GM18507 (cell line): ENCODE measurements around the gene DOCK1.
"Not testable (repeated sequence)": the region's sequence is repeated elsewhere in the genome, so short reads cannot be mapped to it uniquely, and the experiment has no call there.

ENCODE experiments used
- DNase-seq: peaks from one replicate; pipeline ENCODE4 v3.0.0; 2011; ENCODE audit warnings: low read depth; ENCODE audit not compliant: insufficient read length; ENCODE audit errors: extremely low spot score
- FAIRE-seq: peaks from 2 replicates; lab custom pipeline; 2011; peaks lifted over from hg19 to GRCh38; lab: Jason Lieb, UNC

The DOCK1 gene

GRCh38 chr10:126904818-126905701, at the start of gene DOCK1:
Gene DOCK1, plus strand, starts transcription at chr10:126905428. Its CDS starts 90 bp downstream, at chr10:126905518.
- DNase-seq, result no peak
- no peak for FAIRE-seq

DNA sequence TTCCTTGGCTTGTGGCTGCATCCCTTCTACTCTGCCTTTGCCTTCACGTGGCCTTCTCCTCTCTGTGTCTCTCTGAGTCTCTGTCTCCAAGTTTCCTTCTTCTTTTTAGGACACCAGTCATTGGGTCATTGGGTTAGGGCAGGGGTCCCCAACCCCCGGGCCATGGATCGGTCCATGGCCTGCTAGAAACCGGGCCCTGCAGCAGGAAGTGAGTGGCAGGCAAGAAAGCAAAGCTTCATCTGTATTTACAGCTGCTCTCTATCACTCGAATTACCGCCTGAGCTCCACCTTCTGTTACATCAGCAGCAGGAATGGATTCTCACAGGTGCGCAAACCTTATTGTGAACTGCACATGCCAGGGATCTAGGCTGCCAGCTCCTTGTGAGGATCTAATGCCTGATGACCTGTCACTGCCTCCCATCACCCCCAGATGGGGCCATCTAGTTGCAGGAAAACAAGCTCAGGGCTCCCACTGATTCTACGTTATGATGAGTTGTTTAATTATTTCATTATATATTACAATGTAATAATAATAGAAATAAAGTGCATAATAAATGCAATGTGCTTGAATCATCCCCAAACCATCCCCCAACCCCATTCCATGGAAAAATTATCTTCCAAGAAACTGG, 47.9 kb upstream of the DOCK1 start:
- DNase-seq (no peak), FAIRE-seq (no peak)

DNA sequence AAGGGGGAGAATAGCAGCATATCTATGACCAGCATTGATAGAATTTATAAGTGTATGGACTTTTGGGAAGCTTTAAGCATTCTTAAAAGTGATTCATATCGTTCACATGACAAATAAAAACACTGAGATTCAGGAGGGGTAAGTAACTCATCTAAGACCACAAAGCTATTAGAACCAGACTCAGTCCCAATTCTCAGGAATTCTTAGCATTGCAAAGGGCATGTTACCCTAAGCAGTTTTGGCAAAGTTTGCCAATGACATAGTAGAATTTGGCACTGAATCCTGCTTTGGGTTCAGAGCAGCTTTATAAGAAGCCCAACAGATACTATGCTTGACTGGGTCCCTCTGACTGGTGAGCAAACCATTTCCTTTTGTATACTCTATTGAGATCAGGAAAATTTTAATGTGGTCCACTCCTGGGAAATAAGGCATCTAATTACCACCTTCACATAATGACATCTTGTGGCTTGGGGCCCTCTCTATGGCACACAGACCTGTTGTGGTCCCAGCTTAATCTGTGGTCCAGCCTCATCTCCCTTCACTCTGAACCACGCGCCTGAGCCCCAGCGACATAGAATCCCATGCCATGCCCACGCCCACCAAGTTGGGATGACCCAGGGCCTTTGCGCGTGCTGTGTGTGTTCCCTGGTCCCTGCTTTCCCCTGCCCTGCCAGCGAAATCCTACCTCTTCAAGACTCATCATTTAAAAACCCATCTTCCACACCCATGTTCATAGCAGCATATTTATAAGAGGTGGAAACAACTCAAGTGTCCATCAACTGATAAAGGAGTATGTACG, 37.5 kb upstream of the DOCK1 start:
- no peak for DNase-seq

DNA sequence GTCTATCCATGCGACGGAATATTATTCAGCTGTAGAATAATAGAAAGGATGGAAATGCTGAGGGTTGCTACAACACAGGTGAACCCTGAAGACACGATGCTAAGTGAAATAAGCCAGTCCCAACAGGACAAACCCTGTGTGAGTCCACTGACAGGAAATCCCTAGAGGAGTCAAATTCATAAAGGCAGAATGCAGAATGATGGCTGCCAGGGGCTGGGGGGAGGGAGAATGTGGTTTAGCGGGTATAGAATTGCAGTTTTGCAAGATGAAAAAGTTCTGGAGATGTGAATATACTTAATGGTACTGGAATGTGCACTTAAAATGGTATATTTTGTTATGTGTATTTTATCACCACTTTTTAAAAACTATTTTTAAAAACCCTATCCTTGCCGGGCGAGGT, 36.9 kb upstream of the DOCK1 start:
- no peak for DNase-seq
- FAIRE-seq, result no peak

More for the DNA sequence above, 37.5 kb upstream of the DOCK1 start:
- FAIRE-seq, result no peak

GRCh38 chr10:126872135-126872534, 33.1 kb upstream of the DOCK1 start:
- FAIRE-seq (no peak), DNase-seq (no peak)

GRCh38 chr10:126872768-126873167, 32.5 kb upstream of the DOCK1 start:
- DNase-seq (no peak), FAIRE-seq (no peak)

DNA sequence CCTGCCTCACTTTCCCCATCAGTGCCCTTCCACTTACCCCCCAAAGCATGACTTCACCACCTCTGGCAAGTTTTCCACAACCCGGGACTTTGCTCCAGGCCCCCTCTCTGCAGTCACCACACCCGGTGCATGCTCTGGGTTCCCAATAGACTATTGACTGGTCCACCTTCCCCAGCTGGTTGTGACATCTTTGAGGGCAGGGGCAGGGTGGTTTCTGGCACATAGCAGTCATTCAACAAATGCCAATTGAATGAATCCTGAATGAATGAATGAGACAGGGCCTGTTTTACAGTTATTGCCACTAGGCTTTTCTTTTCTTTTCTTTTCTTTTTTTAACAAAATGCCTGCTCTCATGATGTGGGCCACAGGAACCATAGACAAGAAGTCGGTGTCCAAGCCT, 28.8 kb upstream of the DOCK1 start:
- DNase-seq (no peak), FAIRE-seq (no peak)

GRCh38 chr10:126877390-126877789, 27.8 kb upstream of the DOCK1 start:
- FAIRE-seq (no peak), DNase-seq (no peak)

DNA sequence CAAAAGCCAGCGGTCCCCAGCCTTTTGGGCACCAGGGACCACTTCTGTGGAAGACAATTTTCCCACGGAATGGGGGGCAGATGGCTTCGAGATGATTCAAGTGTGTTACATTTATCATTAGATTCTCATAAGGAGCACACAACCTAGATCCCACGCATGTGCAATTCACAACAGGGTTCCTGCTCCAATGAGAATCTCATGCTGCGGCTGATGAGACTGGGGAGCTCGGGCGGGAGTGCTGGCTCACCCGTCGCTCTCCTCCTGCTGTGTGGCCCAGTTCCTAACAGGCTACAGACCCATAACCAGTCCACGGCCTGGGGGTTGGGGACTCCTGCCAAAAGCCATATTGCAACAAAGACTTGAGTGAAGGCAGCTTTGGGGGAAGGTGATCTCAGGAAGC, 26.6 kb upstream of the DOCK1 start:
- FAIRE-seq (no peak), DNase-seq (no peak)

DNA sequence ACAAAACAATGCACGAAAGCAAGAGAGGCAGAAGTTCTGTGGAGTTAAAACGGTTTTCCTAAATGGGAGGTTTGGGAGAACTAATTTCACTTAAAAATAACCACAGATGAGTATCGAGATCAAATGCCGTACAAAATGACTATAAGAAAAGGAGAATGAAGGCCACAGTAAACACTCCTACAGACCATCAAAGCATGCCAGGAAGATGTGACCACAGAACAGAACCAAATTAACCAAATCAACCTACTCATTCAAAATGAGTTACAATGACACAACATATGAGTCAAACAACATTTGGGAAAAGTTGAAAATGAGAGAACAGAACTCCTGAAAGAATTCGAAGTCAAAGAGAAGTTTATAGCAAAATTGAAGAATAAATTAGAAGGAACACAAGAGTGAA, 24.3 kb upstream of the DOCK1 start:
- FAIRE-seq, result no peak
- no peak for DNase-seq

DNA sequence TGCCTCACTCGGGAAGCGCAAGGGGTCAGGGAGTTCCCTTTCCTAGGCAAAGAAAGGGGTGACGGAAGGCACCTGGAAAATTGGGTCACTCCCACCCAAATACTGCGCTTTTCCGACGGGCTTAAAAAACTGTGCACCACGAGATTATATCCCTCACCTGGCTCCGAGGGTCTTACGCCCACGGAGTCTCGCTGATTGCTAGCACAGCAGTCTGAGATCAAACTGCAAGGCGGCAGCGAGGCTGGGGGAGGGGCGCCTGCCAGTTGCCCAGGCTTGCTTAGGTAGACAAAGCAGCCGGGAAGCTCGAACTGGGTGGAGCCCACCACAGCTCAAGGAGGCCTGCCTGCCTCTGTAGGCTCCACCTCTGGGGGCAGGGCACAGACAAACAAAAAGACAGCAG, 23.2 kb upstream of the DOCK1 start:
- not testable (repeated sequence) for DNase-seq, FAIRE-seq

GRCh38 chr10:126888436-126888835, 16.8 kb upstream of the DOCK1 start:
- FAIRE-seq, DNase-seq: not testable (repeated sequence)

- FAIRE-seq (no peak), DNase-seq (no peak)
These were observed 15.8 kb upstream of the DOCK1 start for GRCh38 chr10:126889421-126889820.

GRCh38 chr10:126890797-126891196, 14.4 kb upstream of the DOCK1 start:
- FAIRE-seq, result not testable (repeated sequence)

GRCh38 chr10:126892226-126893175, 12.7 kb upstream of the DOCK1 start:
- no peak for FAIRE-seq

More at GRCh38 chr10:126890797-126891196, 14.4 kb upstream of the DOCK1 start:
- DNase-seq, result not testable (repeated sequence)

GRCh38 chr10:126893206-126893605, 12.0 kb upstream of the DOCK1 start:
- FAIRE-seq (no peak), DNase-seq (no peak)

More at GRCh38 chr10:126892226-126893175, 12.7 kb upstream of the DOCK1 start:
- no peak for DNase-seq

DNA sequence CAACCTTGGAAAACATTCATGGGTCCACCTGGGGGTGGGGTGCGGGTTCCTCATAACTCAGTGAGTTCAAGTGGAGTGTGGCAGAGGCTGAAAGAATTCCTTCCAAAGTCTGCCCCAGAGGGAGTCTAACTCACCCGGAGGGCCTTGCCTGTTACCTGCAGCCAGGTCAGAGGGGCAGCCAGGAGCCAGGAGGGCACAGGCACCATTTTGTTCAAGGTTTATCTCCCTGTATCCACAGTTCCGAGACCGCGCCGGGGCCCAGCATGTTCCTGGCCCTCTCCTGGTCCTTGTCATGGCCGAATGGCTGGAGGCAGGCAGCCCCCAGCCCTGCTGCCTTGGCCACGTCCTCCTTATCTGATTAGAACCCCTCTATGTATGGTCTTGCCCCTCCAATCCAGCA, 11.4 kb upstream of the DOCK1 start:
- FAIRE-seq (no peak), DNase-seq (no peak)

DNA sequence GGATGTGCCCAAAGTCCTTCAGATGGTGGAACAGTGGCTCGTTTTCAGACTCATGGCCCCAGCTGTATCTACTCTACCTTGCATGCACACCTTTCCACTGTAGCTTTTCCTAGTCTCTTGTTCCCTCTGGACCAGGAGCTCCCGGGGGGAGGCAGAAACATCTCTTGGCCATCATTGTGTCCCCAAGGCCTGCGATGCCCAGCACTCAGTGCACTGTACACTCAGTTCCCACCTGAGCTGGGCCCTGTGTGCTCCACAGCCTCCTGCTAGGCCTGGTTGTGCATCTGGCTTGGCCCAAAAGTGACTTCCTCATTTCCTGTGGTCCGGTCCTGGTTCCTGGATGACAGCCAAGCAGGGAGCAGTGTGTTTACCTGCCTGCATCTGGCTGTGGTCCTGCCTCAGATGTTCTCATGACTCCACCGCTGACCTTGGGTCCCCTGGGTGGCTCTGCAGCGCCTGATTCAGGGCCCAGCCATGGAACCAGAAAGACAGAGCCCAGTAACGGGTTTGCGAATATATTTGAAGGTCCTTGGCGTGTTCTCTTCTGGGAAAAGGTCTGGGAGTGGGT, 9.9 kb upstream of the DOCK1 start:
- FAIRE-seq (no peak), DNase-seq (no peak)

DNA sequence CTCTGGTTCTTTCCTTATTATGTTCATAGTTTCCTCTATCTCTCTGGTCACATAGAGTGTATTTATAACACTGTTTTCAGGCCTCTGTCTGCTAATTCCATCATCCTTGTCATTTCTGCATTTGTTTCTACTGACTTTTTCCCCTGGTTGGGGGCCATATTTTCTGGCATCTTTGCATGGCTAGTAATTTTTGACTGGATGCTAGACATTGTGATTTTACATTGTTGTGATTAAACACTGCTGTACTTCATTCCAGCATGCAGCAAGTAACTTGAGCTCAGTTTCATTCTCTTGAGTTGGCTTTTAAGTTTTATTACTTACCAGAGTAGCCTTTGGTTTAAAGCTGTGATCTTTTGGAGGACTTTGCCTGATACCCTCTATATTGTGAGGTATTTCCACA, 6.8 kb upstream of the DOCK1 start:
- no peak for DNase-seq

More for the DNA sequence above, 6.8 kb upstream of the DOCK1 start:
- no peak for FAIRE-seq
